Spleen (tissue), 11 donors: ENCODE data around the gene IL20RA. TPM values are rescaled to one million over a fixed set of nuclear protein-coding genes. Genes with fewer than 3 reads are reported as not detected.

Experiments used
- DNase-seq: peaks from one replicate; pipeline ENCODE4 v3.0.0-alpha.2; 2020
- H3K27ac ChIP-seq, 8 donors: fragments of 200-600 bp; sonication (generic) in 7 of 8; 1 replicate in 4 of 8; 2 replicates in 4 of 8; pipeline versions ENCODE4 v1.5.0 to v1.8.0; 2016 to 2021; ENCODE audit warnings: inconsistent platforms in 4 of 8, mild to moderate bottlenecking in 4 of 8, moderate library complexity in 1 of 8
- H3K27me3 ChIP-seq, 7 donors: fragments of 200-600 bp; sonication (generic) in 6 of 7; replicated peaks in 1 of 7; 1 replicate in 4 of 7; 2 replicates in 3 of 7; pipeline versions ENCODE4 v1.5.0 to v1.8.0; 2016 to 2021; ENCODE audit warnings: inconsistent platforms in 3 of 7, mild to moderate bottlenecking in 1 of 7
- H3K36me3 ChIP-seq, 6 donors: fragments of 200-600 bp; sonication (generic) in 5 of 6; 1 replicate in 4 of 6; 2 replicates in 2 of 6; pipeline versions ENCODE4 v1.5.0 to v1.8.0; 2016 to 2021; ENCODE audit warnings: inconsistent platforms in 2 of 6
- H3K4me1 ChIP-seq, 6 donors: fragments of 200-600 bp; sonication (generic) in 5 of 6; 1 replicate in 3 of 6; 2 replicates in 3 of 6; pipeline versions ENCODE4 v1.5.0 to v1.8.0; 2016 to 2021; ENCODE audit warnings: inconsistent platforms in 3 of 6
- H3K4me3 ChIP-seq, 8 donors: fragments of 200-600 bp; sonication (generic) in 7 of 8; 1 replicate in 4 of 8; 2 replicates in 4 of 8; pipeline versions ENCODE4 v1.5.0 to v1.8.0; 2016 to 2021; ENCODE audit warnings: inconsistent platforms in 4 of 8, mild to moderate bottlenecking in 4 of 8, moderate library complexity in 2 of 8
- H3K9me3 ChIP-seq, 8 donors: fragments of 200-600 bp; sonication (generic) in 7 of 8; 1 replicate in 4 of 8; 2 replicates in 4 of 8; pipeline versions ENCODE4 v1.5.0 to v1.8.0; 2016 to 2021; ENCODE audit warnings: inconsistent platforms in 4 of 8
- POLR2A ChIP-seq, 3 donors: fragments of 450-650 bp; IDR thresholded peaks; one replicate each; pipeline ENCODE4 v1.5.1; 2017; ENCODE audit warnings: antibody characterized with exemption in 3 of 3, mild to moderate bottlenecking in 1 of 3
- POLR2AphosphoS5 ChIP-seq, 3 donors: sonication (generic); formaldehyde crosslinking; IDR thresholded peaks; one replicate each; pipeline ENCODE4 v1.5.1; 2017; ENCODE audit warnings: antibody characterized with exemption in 3 of 3
- WGBS, 5 donors: extraction: QIAGEN DNeasy Blood & Tissue Kit in 3 of 5; methylation state at CpG; one replicate each; pipeline versions ENCODE4 v1.1.5 to v1.1.7; 2013 to 2018; 5-methylcytosine and 5-hydroxymethylcytosine counted together
- intact Hi-C: fragments of 100-400 bp; cut with DNase I; formaldehyde crosslinking; loops from one replicate; pipeline ENCODE4 v1.15.0; 2023; ENCODE audit warnings: low total_unique reads
- polyA plus RNA-seq, 3 donors: library from polyadenylated mRNA; stranded (reverse); fragments of 200-250 nt; gene quantifications; one replicate each; pipeline ENCODE4 v1.2.1, GENCODE V29; 2013
- total RNA-seq, 7 donors: library from RNA; depleted of rRNA in 3 of 7; stranded (reverse); fragments of >200 nt in 3 of 7; fragmentation: NEBNext Ultra II Directional in 4 of 7; extraction: Animal tissue kit (Norgen Biotek cat#: 25700) in 4 of 7; gene quantifications; one replicate each; pipeline versions ENCODE4 v1.1.0 to v1.2.1, GENCODE V29; 2016 to 2021
- TF ChIP-seq, protein P1 (sequence below), 11 experiments: fragments of 200-600 bp in 7 of 11; fragments of 450-650 bp in 4 of 11; sonication (generic) in 4 of 11; IDR thresholded peaks in 8 of 11; conservative IDR thresholded peaks in 3 of 11; 1 replicate in 7 of 11; 2 replicates in 4 of 11; pipeline versions ENCODE4 v1.4.0 to v1.8.0; 2016 to 2021; ENCODE audit warnings: antibody characterized with exemption in 11 of 11, inconsistent platforms in 4 of 11, mild to moderate bottlenecking in 1 of 11
- donor health status: healthy with polysubstance abuse.
- donor health status: DM: no; HTN: no; CAD: no; lungs with moderate emphysema.
- donor health status: DM: no; HTN: no; CAD: no.
- donor health status: Bipolar disorder and iron deficiency.
- donor health status: healthy.
- donor health status: DM: no; HTN: no; CAD: no.
- donor health status: DM: yes; HTN: yes; CAD: no.

The IL20RA gene
- total and polyA plus RNA-seq, 10 donors = 0.03 TPM; not detected in 9

DNA sequence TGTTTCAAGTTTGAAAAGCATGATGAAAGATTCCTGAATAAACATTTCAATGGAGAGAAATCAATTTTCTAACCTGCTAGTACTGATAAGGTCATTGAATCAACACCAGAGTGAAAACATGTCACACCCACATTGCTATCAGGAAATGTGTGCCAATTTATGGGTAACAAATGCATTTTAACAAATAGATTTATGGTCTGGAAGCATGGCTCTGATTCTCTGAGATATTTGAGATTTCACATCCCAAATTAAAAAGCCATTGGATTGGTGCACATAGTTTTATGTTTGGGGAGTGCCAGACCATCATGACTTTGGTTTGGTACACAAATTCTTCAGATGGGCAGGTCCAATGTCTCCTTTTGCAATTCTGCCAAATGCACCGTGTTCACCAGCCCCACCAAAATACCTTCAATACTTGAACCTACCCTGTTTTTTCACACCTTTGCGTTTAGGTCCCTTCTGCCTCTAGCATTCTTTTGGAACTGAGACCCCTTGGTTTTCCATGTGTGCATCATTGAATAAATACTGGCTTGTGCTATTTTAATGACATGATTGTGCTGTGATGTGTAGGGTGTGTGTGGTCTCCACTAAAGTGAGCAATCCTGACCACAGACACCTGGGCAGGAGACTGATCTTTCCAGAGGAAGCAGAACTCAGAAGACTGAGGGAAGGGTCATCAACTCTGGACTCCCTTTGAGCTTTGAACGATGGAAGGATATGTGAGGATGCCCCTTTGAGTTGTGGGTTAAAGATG lies 20.4 kb downstream of the IL20RA start:
- H3K4me1 ChIP-seq = no peaks in the 10 kb centered on the region
- WGBS, 5 donors = 84 to 92% (median 89%) methylated on average over 3 of the region's 3 CpGs
- no peak for DNase-seq
- H3K27me3 ChIP-seq = peaks cover 0 to 84% (median 0%) of the 10 kb centered on the region in 7 donors
- TF ChIP-seq POLR2AphosphoS5 (IDR thresholded peaks at IDR 0.05) (no peak), POLR2A (IDR thresholded peaks at IDR 0.05) (no peak)
- TF ChIP-seq, protein P1, sequence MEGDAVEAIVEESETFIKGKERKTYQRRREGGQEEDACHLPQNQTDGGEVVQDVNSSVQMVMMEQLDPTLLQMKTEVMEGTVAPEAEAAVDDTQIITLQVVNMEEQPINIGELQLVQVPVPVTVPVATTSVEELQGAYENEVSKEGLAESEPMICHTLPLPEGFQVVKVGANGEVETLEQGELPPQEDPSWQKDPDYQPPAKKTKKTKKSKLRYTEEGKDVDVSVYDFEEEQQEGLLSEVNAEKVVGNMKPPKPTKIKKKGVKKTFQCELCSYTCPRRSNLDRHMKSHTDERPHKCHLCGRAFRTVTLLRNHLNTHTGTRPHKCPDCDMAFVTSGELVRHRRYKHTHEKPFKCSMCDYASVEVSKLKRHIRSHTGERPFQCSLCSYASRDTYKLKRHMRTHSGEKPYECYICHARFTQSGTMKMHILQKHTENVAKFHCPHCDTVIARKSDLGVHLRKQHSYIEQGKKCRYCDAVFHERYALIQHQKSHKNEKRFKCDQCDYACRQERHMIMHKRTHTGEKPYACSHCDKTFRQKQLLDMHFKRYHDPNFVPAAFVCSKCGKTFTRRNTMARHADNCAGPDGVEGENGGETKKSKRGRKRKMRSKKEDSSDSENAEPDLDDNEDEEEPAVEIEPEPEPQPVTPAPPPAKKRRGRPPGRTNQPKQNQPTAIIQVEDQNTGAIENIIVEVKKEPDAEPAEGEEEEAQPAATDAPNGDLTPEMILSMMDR (IDR thresholded peaks at IDR 0.05 in 8 of 11, conservative IDR thresholded peaks at IDR 0.05 in 3 of 11) = no peak
- intact Hi-C loops = no loop called here
- no peaks in the 10 kb centered on the region for H3K36me3 ChIP-seq
- no peak overlapping the region for H3K27ac ChIP-seq
- H3K4me3 ChIP-seq = no peak overlapping the region
- peaks cover 0 to 6% (median 0%) of the 10 kb centered on the region in 8 donors for H3K9me3 ChIP-seq

DNA sequence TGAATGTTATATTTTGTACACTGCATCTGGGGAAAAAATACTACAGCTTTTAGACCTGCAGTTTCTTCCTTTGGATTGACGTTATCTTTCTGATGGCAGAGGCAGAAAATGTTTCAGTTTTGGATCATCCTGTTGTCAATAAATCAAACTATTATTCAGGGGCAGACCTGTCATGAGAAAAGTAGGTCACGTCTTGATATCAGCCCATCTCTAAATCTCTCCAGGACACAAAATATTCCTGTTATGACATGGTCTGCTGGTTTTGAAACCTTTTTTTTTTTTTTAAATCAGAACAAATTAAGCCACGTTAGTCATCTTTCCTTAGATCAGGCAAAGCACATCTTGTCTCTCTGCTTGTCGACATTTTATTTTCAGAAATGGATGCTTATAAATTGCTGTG lies 24.0 kb downstream of the IL20RA start:
- Histone ChIP-seq H3K27ac (no peak overlapping the region), H3K4me3 (no peak overlapping the region), H3K27me3 (peaks cover 0 to 71% (median 5%) of the 10 kb centered on the region in 7 donors), H3K36me3 (no peaks in the 10 kb centered on the region), H3K4me1 (no peaks in the 10 kb centered on the region), H3K9me3 (peaks cover 0 to 6% (median 0%) of the 10 kb centered on the region in 8 donors)
- no peak for DNase-seq
- TF ChIP-seq, protein P1 (IDR thresholded peaks at IDR 0.05 in 8 of 11, conservative IDR thresholded peaks at IDR 0.05 in 3 of 11) = no peak
- TF ChIP-seq POLR2A (IDR thresholded peaks at IDR 0.05) (no peak), POLR2AphosphoS5 (IDR thresholded peaks at IDR 0.05) (no peak)
- 70 to 87% (median 77%) methylated on average over 4 of the region's 4 CpGs for WGBS, 5 donors
- intact Hi-C loops = no loop called here

DNA sequence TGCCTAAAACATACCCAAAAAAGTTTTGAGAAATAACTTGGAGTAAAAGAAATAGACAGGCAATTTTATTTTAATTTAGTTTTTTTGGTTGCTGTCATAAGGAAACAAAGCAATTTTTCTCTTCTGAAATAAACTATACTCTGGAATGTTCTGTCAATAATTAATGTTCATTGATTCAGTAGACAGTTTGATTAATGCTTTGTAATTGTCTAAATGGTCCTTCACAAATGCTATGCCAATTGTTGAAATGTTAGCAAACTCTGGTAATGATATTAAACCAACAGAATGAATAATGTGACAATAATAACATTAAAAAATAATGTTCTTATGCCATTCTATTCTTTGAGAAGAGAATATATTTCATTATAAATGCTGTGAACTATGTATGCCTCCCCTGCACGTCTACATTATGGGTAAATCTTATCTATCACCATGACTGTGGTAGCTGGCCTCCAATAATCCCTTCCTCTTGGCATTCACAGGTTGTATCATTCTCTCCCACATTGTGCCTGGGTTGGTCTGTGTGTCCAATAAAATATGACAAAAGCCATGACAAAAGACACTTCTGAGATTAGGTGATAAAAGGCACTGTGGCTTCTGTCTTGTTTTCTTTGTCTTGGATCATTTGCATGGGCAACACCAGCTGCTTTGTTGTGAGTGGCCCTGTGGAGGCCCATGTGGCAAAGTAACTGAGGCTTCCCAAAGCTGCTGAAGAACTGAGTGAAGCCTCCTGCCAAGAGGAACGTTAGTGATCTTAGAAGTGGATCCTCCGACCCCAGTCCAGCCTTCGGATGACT lies 25.1 kb downstream of the IL20RA start:
- no peak for TF ChIP-seq POLR2A (IDR thresholded peaks at IDR 0.05)
- TF ChIP-seq, protein P1 (IDR thresholded peaks at IDR 0.05 in 8 of 11, conservative IDR thresholded peaks at IDR 0.05 in 3 of 11) = no peak
- TF ChIP-seq POLR2AphosphoS5 (IDR thresholded peaks at IDR 0.05) = no peak
- 52 to 65% (median 62%) methylated on average over 4 of the region's 4 CpGs for WGBS, 5 donors
- Histone ChIP-seq H3K36me3 (no peaks in the 10 kb centered on the region), H3K4me1 (no peaks in the 10 kb centered on the region), H3K9me3 (peaks cover 0 to 6% (median 0%) of the 10 kb centered on the region in 8 donors), H3K27ac (no peak overlapping the region), H3K27me3 (peaks cover 0 to 71% (median 8%) of the 10 kb centered on the region in 7 donors), H3K4me3 (no peak overlapping the region)
- DNase-seq = no peak
- intact Hi-C loops = no loop called here

DNA sequence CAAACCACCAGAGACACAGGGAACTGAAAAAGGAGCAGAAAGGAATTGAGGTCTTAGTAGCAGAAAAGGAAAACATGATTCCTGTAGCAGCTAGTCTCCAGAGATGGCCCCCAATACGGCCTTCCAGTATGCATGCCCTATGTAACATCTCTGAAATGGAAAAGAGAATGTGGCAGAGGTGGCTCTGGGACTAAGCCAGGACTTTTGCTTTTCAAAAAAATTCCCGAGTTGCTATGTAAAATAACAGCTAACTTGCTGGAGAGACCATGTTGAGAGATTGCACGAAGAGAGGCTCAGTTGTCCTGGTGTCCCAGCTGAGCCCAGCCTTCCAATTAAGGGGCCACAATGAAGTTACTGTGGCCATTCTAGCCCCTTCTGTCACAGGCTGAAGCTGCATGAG lies 27.7 kb downstream of the IL20RA start:
- Histone ChIP-seq H3K4me1 (no peaks in the 10 kb centered on the region), H3K36me3 (no peaks in the 10 kb centered on the region), H3K4me3 (no peak overlapping the region), H3K9me3 (peaks cover 0 to 6% (median 0%) of the 10 kb centered on the region in 8 donors), H3K27me3 (peaks cover 0 to 75% (median 8%) of the 10 kb centered on the region in 7 donors), H3K27ac (no peak overlapping the region)
- intact Hi-C loops = no loop called here
- no peak for DNase-seq
- TF ChIP-seq POLR2A (IDR thresholded peaks at IDR 0.05) (no peak), POLR2AphosphoS5 (IDR thresholded peaks at IDR 0.05) (no peak)
- TF ChIP-seq, protein P1 (IDR thresholded peaks at IDR 0.05 in 8 of 11, conservative IDR thresholded peaks at IDR 0.05 in 3 of 11) = no peak
- 64 to 80% (median 72%) methylated on average over 3 of the region's 3 CpGs for WGBS, 5 donors
